ENCODE results near the gene PRMT1. TPM values are rescaled to one million over a fixed set of nuclear protein-coding genes. Genes with fewer than 3 reads are reported as not detected.
A peak's percentile ranks its signal among the peaks of the same experiment; 100 is the strongest.

The PRMT1 gene
- total and polyA plus RNA-seq, 9 of the 15 experiments (the other 6 are each of a cell fraction or from before 2014, with no cell fraction given): 13.3 to 464 (median 326) TPM

GRCh38 chr19:49641688-49642491 lies 35.2 kb upstream of the PRMT1 start, which contains the start of gene SCAF1 (continued):
- peak; percentile 99 for TF ChIP-seq NR2C2 (CRISPR knock-in tag; IDR thresholded peaks at IDR 0.05)
- peak; percentile 99 for TF ChIP-seq NR2C2 (tag; IDR thresholded peaks at IDR 0.05)
- TF ChIP-seq SMARCA5 (IDR thresholded peaks at IDR 0.05): no peak
- no peak for TF ChIP-seq ZNF140 (CRISPR knock-in tag; IDR thresholded peaks at IDR 0.05)
- TF ChIP-seq ZNF23 (CRISPR knock-in tag; IDR thresholded peaks at IDR 0.05): no peak
- TF ChIP-seq L3MBTL2 (IDR thresholded peaks at IDR 0.05): peak; percentile 65; the same call in 1 of the 2 replicates
- peak; percentile 78 for TF ChIP-seq CHD2 (IDR thresholded peaks at IDR 0.05; ENCODE audit: low read depth, low read length)
- TF ChIP-seq MEF2D (tag; conservative IDR thresholded peaks at IDR 0.05; ENCODE audit: low read depth): no peak
- TF ChIP-seq RBM25 (IDR thresholded peaks at IDR 0.05; ENCODE audit: low read depth, low read length, severe bottlenecking): no peak
- no peak for TF ChIP-seq ZNF239 (CRISPR knock-in tag; IDR thresholded peaks at IDR 0.05)
- TF ChIP-seq MTA1 (IDR thresholded peaks at IDR 0.05; ENCODE audit: borderline replicate concordance): peak; percentile 96
- TF ChIP-seq TRIM24 (IDR thresholded peaks at IDR 0.05): no peak
- peak; percentile 40; the same call in 1 of the 2 replicates for TF ChIP-seq ZBED1 (IDR thresholded peaks at IDR 0.05)
- TF ChIP-seq ILK (tag; IDR thresholded peaks at IDR 0.05; ENCODE audit: borderline replicate concordance, low read depth): no peak
- TF ChIP-seq SP1 (CRISPR knock-in tag; IDR thresholded peaks at IDR 0.05): peak; percentile 100
- TF ChIP-seq ZNF511 (CRISPR knock-in tag; IDR thresholded peaks at IDR 0.05): no peak
- TF ChIP-seq ZNF124 (CRISPR knock-in tag; IDR thresholded peaks at IDR 0.05): no peak
- no peak for TF ChIP-seq KLF10 (CRISPR knock-in tag; IDR thresholded peaks at IDR 0.05)
- TF ChIP-seq AFF4 (CRISPR knock-in tag; IDR thresholded peaks at IDR 0.05): peak; percentile 36; the same call in 1 of the 2 replicates
- peak; percentile 88 for TF ChIP-seq POLR2B (IDR thresholded peaks at IDR 0.05; ENCODE audit: low read depth, partially characterized antibody)
- TF ChIP-seq ZKSCAN8 (CRISPR knock-in tag; IDR thresholded peaks at IDR 0.05): no peak
- TF ChIP-seq ETV6 (IDR thresholded peaks at IDR 0.05; ENCODE audit: borderline replicate concordance in 1 of 2, low read depth in 2 of 2, low read length in 1 of 2): no peak
- TF ChIP-seq ETV6 (CRISPR knock-in tag; IDR thresholded peaks at IDR 0.05; ENCODE audit: borderline replicate concordance): no peak
- TF ChIP-seq POLR2AphosphoS5 (IDR thresholded peaks at IDR 0.05; ENCODE audit: control insufficient read depth, insufficient read depth, low read depth, low read length): peak; percentile 81
- TF ChIP-seq ELK3 (CRISPR knock-in tag; IDR thresholded peaks at IDR 0.05): no peak
- TF ChIP-seq PRPF4 (IDR thresholded peaks at IDR 0.05; ENCODE audit: insufficient read depth, low read depth, low read length, poor library complexity, severe bottlenecking): no peak
